RWPE2 (cell line): ENCODE measurements around the gene SEL1L3.

Experiments
- ATAC-seq: fragments of 200-7000 bp; cut with Tn5 transposase; 3 replicates; pipeline ENCODE4 v1.9.1; 2021; ENCODE audit warnings: low read depth
- DNase-seq: peaks from one replicate; pipeline ENCODE4 v3.0.0-alpha.2; 2020; ENCODE audit warnings: low spot score
- H3K27ac ChIP-seq: fragments of 450-650 bp; 2 replicates; pipeline ENCODE4 v1.5.1; 2017; ENCODE audit warnings: mild to moderate bottlenecking; ENCODE audit not compliant: poor library complexity, severe bottlenecking
- H3K27me3 ChIP-seq: fragments of 250-450 bp; sonication (Bioruptor Pico); 2 replicates; pipeline ENCODE4 v1.5.1; 2021; ENCODE audit warnings: mild to moderate bottlenecking, moderate library complexity; ENCODE audit not compliant: insufficient read depth, poor library complexity, severe bottlenecking
- H3K36me3 ChIP-seq: fragments of 250-450 bp; sonication (Bioruptor Pico); 2 replicates; pipeline ENCODE4 v1.5.1; 2020; ENCODE audit warnings: low read depth, mild to moderate bottlenecking, moderate library complexity
- H3K4me1 ChIP-seq: fragments of 250-450 bp; sonication (Bioruptor Pico); 2 replicates; pipeline ENCODE4 v1.5.1; 2021; ENCODE audit warnings: mild to moderate bottlenecking, moderate library complexity; ENCODE audit not compliant: insufficient read depth, poor library complexity, severe bottlenecking
- H3K4me3 ChIP-seq: fragments of 250-450 bp; sonication (Bioruptor Pico); 2 replicates; pipeline ENCODE4 v1.5.1; 2021; ENCODE audit warnings: mild to moderate bottlenecking, moderate library complexity; ENCODE audit not compliant: severe bottlenecking
- H3K9me3 ChIP-seq: fragments of 250-450 bp; sonication (Bioruptor Pico); 2 replicates; pipeline ENCODE4 v1.5.1; 2021; ENCODE audit warnings: mild to moderate bottlenecking, moderate library complexity; ENCODE audit not compliant: severe bottlenecking
- CTCF ChIP-seq: fragments of 450-650 bp; IDR thresholded peaks from one replicate; pipeline ENCODE4 v1.5.1; 2017; ENCODE audit warnings: mild to moderate bottlenecking, moderate library complexity; ENCODE audit not compliant: poor library complexity, severe bottlenecking

SEL1L3 gene

DNA sequence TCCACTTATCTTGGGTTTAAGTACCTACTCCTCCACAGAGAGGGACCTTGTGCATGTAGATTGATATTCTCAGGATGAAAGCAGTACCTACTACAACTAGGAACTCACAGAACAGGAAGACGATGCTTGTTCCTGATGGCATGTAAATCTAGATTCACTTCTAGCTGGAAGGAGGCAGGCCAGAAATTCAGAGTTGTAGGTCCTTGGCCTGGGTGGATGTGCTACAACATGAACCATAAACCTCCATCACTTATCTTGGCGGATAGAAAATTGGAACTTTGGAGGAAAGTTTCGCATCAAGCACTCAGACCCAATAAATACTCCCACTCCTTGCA, 41.9 kb upstream of the SEL1L3 start:
- TF ChIP-seq CTCF: no peak
- H3K27ac ChIP-seq: no peak overlapping the region
- H3K4me3 ChIP-seq: no peak overlapping the region
- H3K9me3 ChIP-seq: no peaks in the 10 kb centered on the region
- peaks cover 7% of the 10 kb centered on the region for H3K4me1 ChIP-seq
- DNase-seq: no peak
- no peaks in the 10 kb centered on the region for H3K36me3 ChIP-seq
- H3K27me3 ChIP-seq: no peaks in the 10 kb centered on the region
- no peak for ATAC-seq

- Histone ChIP-seq H3K4me1 (peaks cover 7% of the 10 kb centered on the region), H3K9me3 (no peaks in the 10 kb centered on the region), H3K4me3 (no peak overlapping the region), H3K27me3 (no peaks in the 10 kb centered on the region), H3K36me3 (no peaks in the 10 kb centered on the region), H3K27ac (no peak overlapping the region)
- no peak for TF ChIP-seq CTCF
- ATAC-seq: no peak
- DNase-seq: no peak
Observed at GRCh38 chr4:25903900-25904747, 41.3 kb upstream of the SEL1L3 start.

GRCh38 chr4:25901030-25901430, 38.2 kb upstream of the SEL1L3 start:
- DNase-seq (no peak), ATAC-seq (no peak)
- no peak for TF ChIP-seq CTCF
- Histone ChIP-seq H3K4me1 (no peaks in the 10 kb centered on the region), H3K4me3 (no peak overlapping the region), H3K27ac (no peak overlapping the region), H3K36me3 (no peaks in the 10 kb centered on the region), H3K27me3 (no peaks in the 10 kb centered on the region), H3K9me3 (no peaks in the 10 kb centered on the region)

- Histone ChIP-seq H3K9me3 (no peaks in the 10 kb centered on the region), H3K4me1 (no peaks in the 10 kb centered on the region), H3K4me3 (no peak overlapping the region), H3K27me3 (no peaks in the 10 kb centered on the region), H3K36me3 (no peaks in the 10 kb centered on the region), H3K27ac (no peak overlapping the region)
- ATAC-seq: no peak
- DNase-seq: no peak
- TF ChIP-seq CTCF: no peak
Observed at GRCh38 chr4:25900310-25900709, 37.5 kb upstream of the SEL1L3 start.

DNA sequence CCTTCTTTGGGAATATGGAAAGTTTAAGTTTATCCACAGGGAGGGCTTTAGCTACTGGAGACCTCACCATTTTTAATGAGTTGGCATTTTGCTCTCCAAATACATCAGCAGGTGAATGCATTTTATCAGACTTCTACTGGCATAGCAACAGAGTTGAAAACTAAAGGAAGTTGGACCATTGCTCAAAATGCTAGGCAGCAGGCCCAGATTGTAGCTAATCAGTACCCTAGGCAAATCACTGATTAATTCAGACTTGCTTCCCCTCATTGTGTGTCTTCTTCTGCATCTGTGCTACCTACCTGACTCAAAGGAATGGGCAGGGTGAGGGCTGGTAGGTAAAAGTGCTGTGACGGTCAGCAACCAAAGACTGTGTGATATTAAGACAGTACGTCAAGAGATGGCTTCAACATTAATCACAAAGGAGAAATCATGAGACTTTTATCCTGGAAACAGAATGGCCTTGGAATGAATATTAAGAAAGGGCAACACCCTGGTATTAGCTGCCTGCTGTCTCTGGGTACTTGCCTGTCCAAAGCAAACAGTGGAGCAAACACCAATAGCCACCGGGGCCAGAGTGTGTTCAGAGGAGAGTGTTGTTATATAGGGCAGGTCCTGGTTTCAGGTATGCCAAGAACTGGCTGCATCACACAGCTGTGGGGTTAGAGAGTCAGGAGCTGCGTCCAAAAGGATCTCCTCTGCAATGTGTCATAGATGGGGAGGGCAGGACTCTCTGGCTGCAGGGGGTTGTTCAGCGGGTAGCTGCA, 34.2 kb upstream of the SEL1L3 start:
- H3K4me3 ChIP-seq: no peak overlapping the region
- no peaks in the 10 kb centered on the region for H3K9me3 ChIP-seq
- H3K27ac ChIP-seq: no peak overlapping the region
- no peaks in the 10 kb centered on the region for H3K4me1 ChIP-seq
- DNase-seq: no peak
- no peak for TF ChIP-seq CTCF
- H3K27me3 ChIP-seq: no peaks in the 10 kb centered on the region
- no peak for ATAC-seq
- H3K36me3 ChIP-seq: no peaks in the 10 kb centered on the region
